Measurements from ENCODE around the gene PDE4B.

PDE4B gene

DNA sequence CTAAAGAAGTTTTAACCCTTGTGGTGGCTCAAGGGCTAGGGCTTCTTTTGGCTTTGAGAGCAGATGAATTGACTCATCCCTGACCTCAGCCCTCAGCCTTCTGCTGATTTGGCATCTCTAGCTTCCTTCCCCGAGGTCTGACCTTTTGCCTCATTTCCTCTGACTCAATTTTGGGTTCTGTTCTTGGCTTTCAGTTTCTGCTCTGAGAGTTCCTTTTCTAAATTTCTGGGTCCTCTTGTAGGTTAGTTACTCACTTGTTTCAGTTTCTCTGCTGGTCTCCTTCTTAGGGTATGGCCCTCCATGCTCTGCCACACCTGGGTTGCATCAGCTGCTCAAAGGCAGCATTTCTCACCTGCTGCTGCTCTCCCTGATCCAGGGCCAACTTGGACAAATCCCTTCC lies 19.4 kb downstream of the PDE4B start:
- Histone ChIP-seq H3K4me2 (ENCODE audit: low read length) (no peak overlapping the region), H3K9ac (no peak overlapping the region), H3K79me2 (no peaks in the 10 kb centered on the region), H3K4me3 (ENCODE audit: low read depth, low read length) (no peak overlapping the region), H2AFZ (no peak overlapping the region), H3K9me3 (ENCODE audit: control insufficient read depth, low read length) (no peaks in the 10 kb centered on the region), H3K27ac (no peak overlapping the region), H3K27me3 (ENCODE audit: control insufficient read depth, insufficient read depth, low read length) (no peaks in the 10 kb centered on the region), H3K36me3 (ENCODE audit: control insufficient read depth, insufficient read depth, low read length) (no peaks in the 10 kb centered on the region), H3K4me1 (no peaks in the 10 kb centered on the region)
- TF ChIP-seq CTCF (IDR thresholded peaks at IDR 0.05) = no peak

DNA sequence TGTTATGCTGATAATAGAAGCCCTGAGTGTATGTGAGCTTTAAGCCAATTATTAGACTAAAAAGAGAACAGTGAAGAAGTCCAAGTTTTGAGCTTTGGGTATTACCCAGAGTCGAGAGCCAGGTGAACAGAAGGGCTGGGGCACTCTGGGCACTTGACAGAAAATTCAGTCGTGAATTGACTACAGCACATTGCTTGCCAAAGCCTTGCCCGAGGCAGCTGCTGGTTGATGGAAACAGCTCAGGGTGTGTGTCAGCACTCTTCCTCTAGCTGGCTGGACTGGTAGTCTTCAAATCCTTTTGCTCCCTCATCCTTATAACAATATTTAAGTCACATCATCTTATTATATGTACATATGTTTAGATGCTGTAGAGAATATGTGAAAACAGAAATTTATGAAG lies 21.3 kb downstream of the PDE4B start:
- no peaks in the 10 kb centered on the region for H3K27me3 ChIP-seq (ENCODE audit: control insufficient read depth, insufficient read depth, low read length)
- no peak overlapping the region for H3K4me3 ChIP-seq (ENCODE audit: low read depth, low read length)
- no peaks in the 10 kb centered on the region for H3K79me2 ChIP-seq
- no peak overlapping the region for H2AFZ ChIP-seq
- no peak overlapping the region for H3K4me2 ChIP-seq (ENCODE audit: low read length)
- no peak for TF ChIP-seq CTCF (IDR thresholded peaks at IDR 0.05)
- H3K9me3 ChIP-seq (ENCODE audit: control insufficient read depth, low read length) = no peaks in the 10 kb centered on the region
- H3K9ac ChIP-seq = no peak overlapping the region
- H3K4me1 ChIP-seq = no peaks in the 10 kb centered on the region
- H3K27ac ChIP-seq = no peak overlapping the region
- no peaks in the 10 kb centered on the region for H3K36me3 ChIP-seq (ENCODE audit: control insufficient read depth, insufficient read depth, low read length)

- no peak for TF ChIP-seq CTCF (IDR thresholded peaks at IDR 0.05)
- Histone ChIP-seq H3K9me3 (ENCODE audit: control insufficient read depth, low read length) (no peaks in the 10 kb centered on the region), H3K79me2 (no peaks in the 10 kb centered on the region), H3K9ac (no peak overlapping the region), H3K4me3 (ENCODE audit: low read depth, low read length) (no peak overlapping the region), H3K36me3 (ENCODE audit: control insufficient read depth, insufficient read depth, low read length) (no peaks in the 10 kb centered on the region), H2AFZ (no peak overlapping the region), H3K4me1 (no peaks in the 10 kb centered on the region), H3K4me2 (ENCODE audit: low read length) (no peak overlapping the region), H3K27me3 (ENCODE audit: control insufficient read depth, insufficient read depth, low read length) (no peaks in the 10 kb centered on the region), H3K27ac (no peak overlapping the region)
Measured at GRCh38 chr1:65814752-65815151, 22.1 kb downstream of the PDE4B start.

DNA sequence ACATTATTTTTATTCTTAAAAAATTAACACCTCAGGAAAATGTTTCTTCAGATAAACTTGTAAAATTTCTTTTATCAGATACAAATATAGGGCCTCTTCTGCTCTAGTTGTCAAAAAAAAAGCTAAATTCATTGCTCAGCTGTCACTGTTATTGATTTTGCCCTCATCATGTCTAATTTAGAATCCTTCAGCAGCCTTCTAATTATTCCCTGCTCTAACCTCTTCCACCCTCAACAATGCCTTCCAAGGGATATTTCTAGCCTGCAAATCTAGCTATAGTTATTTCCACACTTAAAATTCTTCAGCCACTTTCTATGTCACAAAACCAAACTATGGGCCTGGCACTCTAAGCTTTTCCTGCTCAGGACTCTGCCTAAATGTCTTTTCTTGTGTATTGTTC lies 25.2 kb downstream of the PDE4B start:
- H3K27me3 ChIP-seq (ENCODE audit: control insufficient read depth, insufficient read depth, low read length) = no peaks in the 10 kb centered on the region
- no peak overlapping the region for H3K4me2 ChIP-seq (ENCODE audit: low read length)
- H3K4me1 ChIP-seq = no peaks in the 10 kb centered on the region
- H3K9me3 ChIP-seq (ENCODE audit: control insufficient read depth, low read length) = no peaks in the 10 kb centered on the region
- no peak overlapping the region for H2AFZ ChIP-seq
- no peak for TF ChIP-seq CTCF (IDR thresholded peaks at IDR 0.05)
- no peak overlapping the region for H3K9ac ChIP-seq
- H3K79me2 ChIP-seq = no peaks in the 10 kb centered on the region
- H3K27ac ChIP-seq = no peak overlapping the region
- H3K4me3 ChIP-seq (ENCODE audit: low read depth, low read length) = no peak overlapping the region
- no peaks in the 10 kb centered on the region for H3K36me3 ChIP-seq (ENCODE audit: control insufficient read depth, insufficient read depth, low read length)

DNA sequence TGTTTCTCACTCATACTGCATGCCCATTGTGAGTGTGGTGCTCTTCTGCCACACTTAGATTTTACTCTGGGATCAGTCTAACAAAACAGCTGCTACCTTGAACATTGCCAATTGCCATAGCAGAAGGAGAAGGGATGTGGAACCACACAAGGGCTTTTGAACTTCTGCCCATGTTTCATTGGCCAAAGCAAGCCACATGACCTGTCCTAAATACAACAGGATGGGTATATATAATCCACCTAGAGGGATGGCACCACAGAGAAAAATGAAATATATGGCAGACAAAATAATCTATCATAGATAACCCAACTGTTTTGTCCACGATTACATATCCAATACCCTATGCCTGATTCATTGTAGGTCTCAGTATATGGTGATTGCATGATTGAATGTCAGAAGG lies 26.3 kb downstream of the PDE4B start:
- no peaks in the 10 kb centered on the region for H3K79me2 ChIP-seq
- H2AFZ ChIP-seq = no peak overlapping the region
- no peak overlapping the region for H3K4me2 ChIP-seq (ENCODE audit: low read length)
- H3K27ac ChIP-seq = no peak overlapping the region
- no peak overlapping the region for H3K4me3 ChIP-seq (ENCODE audit: low read depth, low read length)
- TF ChIP-seq CTCF (IDR thresholded peaks at IDR 0.05) = no peak
- H3K27me3 ChIP-seq (ENCODE audit: control insufficient read depth, insufficient read depth, low read length) = no peaks in the 10 kb centered on the region
- no peak overlapping the region for H3K9ac ChIP-seq
- H3K4me1 ChIP-seq = no peaks in the 10 kb centered on the region
- no peaks in the 10 kb centered on the region for H3K9me3 ChIP-seq (ENCODE audit: control insufficient read depth, low read length)
- H3K36me3 ChIP-seq (ENCODE audit: control insufficient read depth, insufficient read depth, low read length) = no peaks in the 10 kb centered on the region

Data from parathyroid adenoma (tissue), 2 donors.